K562 (cell line): ENCODE results near the gene TMEM69. TPM values are rescaled to one million over a fixed set of nuclear protein-coding genes. Genes with fewer than 3 reads are reported as not detected.

ENCODE experiments used
- ELK3 ChIP-seq: fragments of 450-650 bp; formaldehyde crosslinking; IDR thresholded peaks from 2 replicates; pipeline ENCODE4 v1.4.0; 2020; ENCODE audit warnings: mild to moderate bottlenecking
- KAT8 ChIP-seq: fragments of 450-650 bp; IDR thresholded peaks from 2 replicates; pipeline ENCODE4 v1.6.1; 2016; ENCODE audit warnings: low read depth, mild to moderate bottlenecking
- MECOM ChIP-seq: fragments of 250-450 bp; sonication (Bioruptor Pico); IDR thresholded peaks from 2 replicates; pipeline ENCODE4 v1.8.0; 2022; ENCODE audit warnings: inconsistent platforms
- MYBL2 ChIP-seq, 2 experiments: fragments of 450-650 bp in 1 of 2; sonication (generic) in 1 of 2; formaldehyde crosslinking in 1 of 2; IDR thresholded peaks; 2 replicates each; pipeline versions ENCODE4 v1.6.1 to v1.8.1; 2017 to 2022; ENCODE audit warnings: borderline replicate concordance in 1 of 2, inconsistent platforms in 1 of 2, low read depth in 1 of 2, mild to moderate bottlenecking in 1 of 2, missing genetic modification reagents in 1 of 2, moderate library complexity in 1 of 2
- POU5F1 ChIP-seq: fragments of 150-350 bp; IDR thresholded peaks from 2 replicates; pipeline ENCODE4 v1.6.1; 2014; ENCODE audit warnings: borderline replicate concordance, low read length, low read depth, mild to moderate bottlenecking; ENCODE audit not compliant: partially characterized antibody
- SMAD1 ChIP-seq: fragments of 150-350 bp; IDR thresholded peaks from 2 replicates; pipeline ENCODE4 v1.6.1; 2014; ENCODE audit warnings: low read length, low read depth; ENCODE audit not compliant: partially characterized antibody
- SPI1 ChIP-seq: IDR thresholded peaks from 2 replicates; pipeline ENCODE4 v1.6.1; 2011; ENCODE audit warnings: low read depth, low read length, control low read depth, borderline replicate concordance
- ZBTB40 ChIP-seq, 2 experiments: fragments of 450-650 bp in 1 of 2; sonication (generic) in 1 of 2; formaldehyde crosslinking in 1 of 2; IDR thresholded peaks; 2 replicates each; pipeline versions ENCODE4 v1.7.1 to v1.9.0; 2016 to 2022; ENCODE audit warnings: inconsistent platforms in 1 of 2, mild to moderate bottlenecking in 1 of 2, missing genetic modification reagents in 1 of 2
- ZNF280A ChIP-seq: fragments of 450-650 bp; IDR thresholded peaks from 2 replicates; pipeline ENCODE4 v1.6.1; 2018; ENCODE audit warnings: mild to moderate bottlenecking, low read depth; ENCODE audit not compliant: partially characterized antibody
- ZNF280B ChIP-seq: fragments of 250-450 bp; sonication (Bioruptor Pico); IDR thresholded peaks from 2 replicates; pipeline ENCODE4 v1.5.1; 2021; ENCODE audit warnings: mild to moderate bottlenecking
- polyA plus RNA-seq, 8 experiments: library from polyadenylated mRNA; depleted of rRNA in 4 of 8; stranded (reverse) in 5 of 8; unstranded in 3 of 8; fragments of >200 nt; fragmentation: Nextera tagmentation in 2 of 8; fragmentation: Illumina TruSeq in 1 of 8; extraction: Ambion mirVana in 2 of 8; extraction: Trizol in 1 of 8; gene quantifications; 2 replicates each; pipeline versions ENCODE4 v1.2.1 to v1.2.3, GENCODE V29; 2011 to 2014; ENCODE audit warnings: inconsistent platforms in 1 of 8, missing spikeins in 1 of 8
- total RNA-seq, 7 experiments: library from RNA; depleted of rRNA in 6 of 7; stranded (reverse); fragments of >200 nt in 6 of 7; fragmentation: Illumina TruSeq in 2 of 7; extraction: Trizol in 2 of 7; gene quantifications; 2 replicates each; pipeline versions ENCODE4 v1.2.1 to v1.2.3, GENCODE V29; 2011 to 2021; ENCODE audit warnings: low replicate concordance in 1 of 7

Gene TMEM69
- total and polyA plus RNA-seq, 9 of the 15 experiments (the other 6 are each of a cell fraction or from before 2014, with no cell fraction given), result 47.3 to 248 (median 103) TPM

- TF ChIP-seq ZBTB40 (IDR thresholded peaks at IDR 0.05) (no peak), ZBTB40 (CRISPR knock-in tag; IDR thresholded peaks at IDR 0.05) (no peak), ZNF280B (CRISPR knock-in tag) (no peak), SMAD1 (peak; percentile 8), MYBL2 (IDR thresholded peaks at IDR 0.05; ENCODE audit: low read depth) (no peak), MYBL2 (CRISPR knock-in tag; IDR thresholded peaks at IDR 0.05; ENCODE audit: borderline replicate concordance) (no peak), ZNF280A (no peak), KAT8 (peak; percentile 76; the same call in 1 of the 2 replicates), SPI1 (peak; percentile 45; the same call in 1 of the 2 replicates), ELK3 (CRISPR knock-in tag) (no peak), MECOM (CRISPR knock-in tag) (peak; percentile 51), POU5F1 (no peak)
These were observed 1.5 kb upstream of the TMEM69 start, which contains the start of gene GPBP1L1 (continued) for GRCh38 chr1:45686288-45687013.
